DOHH2 (cell line): ENCODE results near the gene IRF2.

Experiments
- H3F3A ChIP-seq: fragments of 200-600 bp; sonication (generic), shearing (Covaris generic); 2 replicates; pipeline ENCODE4 v1.6.0; 2016; ENCODE audit warnings: antibody characterized with exemption, mild to moderate bottlenecking; ENCODE audit not compliant: control insufficient read depth, insufficient read depth
- H3K27ac ChIP-seq: fragments of 200-600 bp; sonication (generic); 2 replicates; pipeline ENCODE4 v1.5.1; 2014; ENCODE audit warnings: low read depth, mild to moderate bottlenecking, low read length, moderate library complexity
- H3K27me3 ChIP-seq: fragments of 200-600 bp; sonication (generic); 2 replicates; pipeline ENCODE4 v1.6.1; 2014; ENCODE audit warnings: mild to moderate bottlenecking, low read length, mixed read lengths; ENCODE audit not compliant: control insufficient read depth
- H3K36me3 ChIP-seq: fragments of 200-600 bp; sonication (generic); 2 replicates; pipeline ENCODE4 v1.6.1; 2014; ENCODE audit warnings: mild to moderate bottlenecking, low read length, moderate library complexity, mixed read lengths; ENCODE audit not compliant: control insufficient read depth
- H3K4me1 ChIP-seq: fragments of 200-600 bp; sonication (generic); 2 replicates; pipeline ENCODE4 v1.6.1; 2014; ENCODE audit warnings: mild to moderate bottlenecking, low read length, mixed read lengths; ENCODE audit not compliant: control insufficient read depth
- H3K4me2 ChIP-seq: fragments of 200-600 bp; sonication (generic); 2 replicates; pipeline ENCODE4 v1.6.0; 2014; ENCODE audit warnings: mild to moderate bottlenecking, low read length, moderate library complexity
- H3K4me3 ChIP-seq: fragments of 200-600 bp; sonication (generic); 2 replicates; pipeline ENCODE4 v1.5.1; 2014; ENCODE audit warnings: mild to moderate bottlenecking, low read length, mixed read lengths
- H3K79me2 ChIP-seq: fragments of 200-600 bp; sonication (generic); 2 replicates; pipeline ENCODE4 v1.6.1; 2014; ENCODE audit warnings: mild to moderate bottlenecking, low read length, mixed read lengths; ENCODE audit not compliant: control insufficient read depth
- H3K9me2 ChIP-seq: fragments of 200-600 bp; sonication (generic); replicated peaks from 2 replicates; pipeline ENCODE4 v1.6.1; 2014; ENCODE audit warnings: mild to moderate bottlenecking, low read length, mixed read lengths; ENCODE audit not compliant: control insufficient read depth
- H3K9me3 ChIP-seq: fragments of 200-600 bp; sonication (generic); 2 replicates; pipeline ENCODE4 v1.6.1; 2014; ENCODE audit warnings: antibody characterized with exemption, low read length, mixed read lengths; ENCODE audit not compliant: control insufficient read depth, insufficient read depth
- H4K20me1 ChIP-seq: fragments of 200-600 bp; sonication (generic); 2 replicates; pipeline ENCODE4 v1.6.0; 2014; ENCODE audit warnings: low read depth, mild to moderate bottlenecking, antibody characterized with exemption, low read length, moderate library complexity; ENCODE audit not compliant: control insufficient read depth, insufficient read depth
- CTCF ChIP-seq: fragments of 200-600 bp; sonication (generic); IDR thresholded peaks from one replicate; pipeline ENCODE4 v1.5.1; 2014; ENCODE audit warnings: antibody characterized with exemption, mild to moderate bottlenecking, low read depth, low read length; ENCODE audit not compliant: poor library complexity, severe bottlenecking
- EZH2phosphoT487 ChIP-seq: fragments of 200-600 bp; sonication (generic); IDR thresholded peaks from 2 replicates; pipeline ENCODE4 v1.6.1; 2017; ENCODE audit warnings: borderline replicate concordance, mild to moderate bottlenecking, antibody characterized with exemption, low read length, moderate library complexity, mixed read lengths

Gene IRF2

GRCh38 chr4:184448821-184449220, 25.5 kb downstream of the IRF2 start:
- no peaks in the 10 kb centered on the region for H3K9me2 ChIP-seq
- peaks cover 29% of the 10 kb centered on the region for H3K4me1 ChIP-seq
- no peaks in the 10 kb centered on the region for H3K27me3 ChIP-seq
- peaks cover 47% of the 10 kb centered on the region for H3K79me2 ChIP-seq
- H3K27ac ChIP-seq: no peak overlapping the region
- H3K9me3 ChIP-seq: no peaks in the 10 kb centered on the region
- H3K4me2 ChIP-seq: no peak overlapping the region
- 0 out of 2 replicates have a peak, but pooled peaks cover 2% of the 10 kb centered on the region for H3K36me3 ChIP-seq
- no peak overlapping the region for H3K4me3 ChIP-seq
- H3F3A ChIP-seq: 0 out of 2 replicates have a peak, but pooled peaks cover 2% of the 10 kb centered on the region
- TF ChIP-seq CTCF: no peak
- TF ChIP-seq EZH2phosphoT487: no peak
- no peaks in the 10 kb centered on the region for H4K20me1 ChIP-seq

- no peaks in the 10 kb centered on the region for H3F3A ChIP-seq
- no peaks in the 10 kb centered on the region for H3K9me2 ChIP-seq
- TF ChIP-seq CTCF: no peak
- TF ChIP-seq EZH2phosphoT487: no peak
- no peaks in the 10 kb centered on the region for H3K27me3 ChIP-seq
- H3K4me3 ChIP-seq: no peak overlapping the region
- H3K79me2 ChIP-seq: peaks cover 41% of the 10 kb centered on the region
- H3K9me3 ChIP-seq: no peaks in the 10 kb centered on the region
- 0 out of 2 replicates have a peak, but pooled peaks cover 2% of the 10 kb centered on the region for H3K36me3 ChIP-seq
- H3K27ac ChIP-seq: no peak overlapping the region
- H3K4me2 ChIP-seq: no peak overlapping the region
- H3K4me1 ChIP-seq: peaks cover 23% of the 10 kb centered on the region
- H4K20me1 ChIP-seq: no peaks in the 10 kb centered on the region
Observed at GRCh38 chr4:184448141-184448540, 26.2 kb downstream of the IRF2 start.

GRCh38 chr4:184447664-184448063, 26.7 kb downstream of the IRF2 start:
- TF ChIP-seq EZH2phosphoT487 (no peak), CTCF (no peak)
- Histone ChIP-seq H3K27ac (no peak overlapping the region), H3K4me1 (peaks cover 19% of the 10 kb centered on the region), H3K4me3 (no peak overlapping the region), H3K9me3 (no peaks in the 10 kb centered on the region), H3K36me3 (0 out of 2 replicates have a peak, but pooled peaks cover 2% of the 10 kb centered on the region), H3K79me2 (peaks cover 38% of the 10 kb centered on the region), H3F3A (no peaks in the 10 kb centered on the region), H3K4me2 (no peak overlapping the region), H3K27me3 (no peaks in the 10 kb centered on the region), H3K9me2 (no peaks in the 10 kb centered on the region), H4K20me1 (no peaks in the 10 kb centered on the region)
